Cardiac muscle cell (in vitro differentiated cells and primary cell): Measurements from ENCODE around the gene ARHGEF28. TPM values are rescaled to one million over a fixed set of nuclear protein-coding genes. Genes with fewer than 3 reads are reported as not detected.

ENCODE experiments used
- DNase-seq, 2 donors: peaks; one replicate each; pipeline versions ENCODE4 v3.0.0 to v3.0.0-alpha.2; 2010 to 2017; ENCODE audit warnings: low read depth in 1 of 2, low spot score in 1 of 2
- H3K27ac ChIP-seq: fragments of 200-600 bp; sonication (generic); 2 replicates; pipeline ENCODE4 v1.5.1; 2016
- H3K27me3 ChIP-seq: fragments of 200-600 bp; sonication (generic); 2 replicates; pipeline ENCODE4 v1.6.0; 2016; ENCODE audit warnings: control low read depth
- H3K36me3 ChIP-seq: fragments of 200-600 bp; sonication (generic); 2 replicates; pipeline ENCODE4 v1.5.1; 2016; ENCODE audit warnings: control low read depth
- H3K4me1 ChIP-seq: fragments of 200-600 bp; sonication (generic); 2 replicates; pipeline ENCODE4 v1.8.1; 2017; ENCODE audit warnings: low read depth, mild to moderate bottlenecking, mixed run types
- H3K4me3 ChIP-seq: fragments of 200-600 bp; sonication (generic); 2 replicates; pipeline ENCODE4 v1.5.1; 2016; ENCODE audit warnings: mild to moderate bottlenecking
- H3K9me3 ChIP-seq: fragments of 200-600 bp; sonication (generic); 2 replicates; pipeline ENCODE4 v1.5.1; 2017; ENCODE audit warnings: low read depth, mild to moderate bottlenecking, control low read depth
- polyA plus RNA-seq: library from polyadenylated mRNA; unstranded; fragments of >200 nt; fragmentation: Nextera tagmentation; extraction: Ambion mirVana; gene quantifications from 2 replicates; pipeline ENCODE4 v1.2.1, GENCODE V29; 2016
- total RNA-seq: library from RNA; depleted of rRNA; stranded (reverse); fragments of >200 nt; gene quantifications from 2 replicates; pipeline ENCODE4 v1.2.3, GENCODE V29; 2016
- TF ChIP-seq, protein P1 (sequence below): IDR thresholded peaks from 2 replicates; pipeline ENCODE4 v1.5.1; 2012; ENCODE audit warnings: low read depth, mild to moderate bottlenecking, low read length

The ARHGEF28 gene
- total and polyA plus RNA-seq, 2 experiments from 2014 or later: 0.30 TPM; not detected in 1

DNA sequence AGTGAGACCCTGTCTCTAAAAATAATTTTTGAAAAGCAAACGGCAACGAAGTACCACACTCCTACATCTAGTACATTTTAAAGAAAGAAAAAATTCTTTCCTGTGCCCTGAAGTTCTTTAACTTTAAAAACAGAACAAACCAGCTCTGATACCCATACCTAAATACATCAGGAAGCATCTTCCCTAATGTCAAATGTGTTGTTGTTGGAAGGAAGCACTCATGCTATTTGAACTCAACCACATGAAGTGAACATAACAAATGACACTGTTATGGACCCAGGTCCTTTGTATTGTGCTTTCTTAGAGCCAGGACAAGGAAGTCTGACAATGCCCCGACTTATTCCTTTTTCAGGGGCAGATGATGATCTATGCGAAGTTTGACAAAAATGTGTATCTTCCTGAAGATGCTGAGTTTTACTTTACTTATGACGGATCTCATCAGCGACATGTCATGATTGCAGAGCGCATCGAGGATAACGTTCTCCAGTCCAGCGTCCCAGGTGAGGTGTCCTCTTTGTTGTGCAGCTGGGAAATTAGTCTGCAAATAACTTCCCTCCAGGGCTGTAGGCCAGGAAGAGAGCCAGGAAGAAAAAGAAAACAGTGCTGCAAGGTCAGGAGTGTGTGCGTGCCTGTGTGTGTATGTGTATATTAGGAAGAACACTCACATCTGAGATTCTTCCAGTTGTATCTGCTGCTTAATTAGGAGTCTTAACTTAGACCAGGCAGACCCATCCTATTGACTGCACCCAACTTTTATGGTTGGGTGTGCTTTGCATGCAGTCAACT is 123.7 kb downstream of the ARHGEF28 start:
- no peak for DNase-seq
- Histone ChIP-seq H3K4me3 (no peak overlapping the region), H3K27ac (no peak overlapping the region), H3K27me3 (peaks cover 22% of the 10 kb centered on the region), H3K9me3 (no peaks in the 10 kb centered on the region), H3K4me1 (peaks cover 3% of the 10 kb centered on the region), H3K36me3 (no peaks in the 10 kb centered on the region)
- TF ChIP-seq, protein P1, sequence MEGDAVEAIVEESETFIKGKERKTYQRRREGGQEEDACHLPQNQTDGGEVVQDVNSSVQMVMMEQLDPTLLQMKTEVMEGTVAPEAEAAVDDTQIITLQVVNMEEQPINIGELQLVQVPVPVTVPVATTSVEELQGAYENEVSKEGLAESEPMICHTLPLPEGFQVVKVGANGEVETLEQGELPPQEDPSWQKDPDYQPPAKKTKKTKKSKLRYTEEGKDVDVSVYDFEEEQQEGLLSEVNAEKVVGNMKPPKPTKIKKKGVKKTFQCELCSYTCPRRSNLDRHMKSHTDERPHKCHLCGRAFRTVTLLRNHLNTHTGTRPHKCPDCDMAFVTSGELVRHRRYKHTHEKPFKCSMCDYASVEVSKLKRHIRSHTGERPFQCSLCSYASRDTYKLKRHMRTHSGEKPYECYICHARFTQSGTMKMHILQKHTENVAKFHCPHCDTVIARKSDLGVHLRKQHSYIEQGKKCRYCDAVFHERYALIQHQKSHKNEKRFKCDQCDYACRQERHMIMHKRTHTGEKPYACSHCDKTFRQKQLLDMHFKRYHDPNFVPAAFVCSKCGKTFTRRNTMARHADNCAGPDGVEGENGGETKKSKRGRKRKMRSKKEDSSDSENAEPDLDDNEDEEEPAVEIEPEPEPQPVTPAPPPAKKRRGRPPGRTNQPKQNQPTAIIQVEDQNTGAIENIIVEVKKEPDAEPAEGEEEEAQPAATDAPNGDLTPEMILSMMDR: no peak

DNA sequence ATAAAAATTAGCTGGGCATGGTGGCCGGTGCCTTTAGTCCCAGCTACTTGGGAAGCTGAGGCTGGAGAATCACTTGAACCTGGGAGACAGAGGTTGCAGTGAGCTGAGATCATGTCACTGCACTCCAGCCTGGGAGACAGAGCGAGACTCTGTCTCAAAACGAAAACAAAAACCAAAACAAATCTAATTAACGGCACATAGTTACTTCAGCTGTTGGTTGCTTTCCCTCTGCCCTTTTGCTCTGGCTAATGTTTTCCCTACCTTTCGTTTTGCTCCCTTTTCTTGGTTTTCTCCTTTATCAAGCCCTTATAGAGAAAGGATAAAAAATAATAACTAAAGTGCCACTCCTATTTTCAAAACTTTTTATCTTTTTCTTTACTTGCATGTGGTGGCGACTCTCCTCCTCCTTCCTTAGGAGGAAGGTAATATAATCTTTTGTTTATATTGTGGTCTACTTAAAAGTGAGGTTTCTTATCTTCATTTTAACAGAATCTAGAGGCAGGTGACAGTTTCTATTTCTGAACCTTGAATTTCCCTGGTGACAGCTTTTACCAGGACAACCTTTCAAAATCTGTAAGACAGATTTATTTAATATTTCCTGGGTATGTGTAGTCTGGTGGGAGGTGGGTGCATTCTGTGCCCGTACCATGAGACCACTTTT is 125.4 kb downstream of the ARHGEF28 start:
- no peaks in the 10 kb centered on the region for H3K9me3 ChIP-seq
- no peak for DNase-seq
- no peak overlapping the region for H3K27ac ChIP-seq
- H3K36me3 ChIP-seq: no peaks in the 10 kb centered on the region
- TF ChIP-seq, protein P1: no peak
- H3K27me3 ChIP-seq: peaks cover 20% of the 10 kb centered on the region
- H3K4me1 ChIP-seq: peaks cover 3% of the 10 kb centered on the region
- H3K4me3 ChIP-seq: no peak overlapping the region

DNA sequence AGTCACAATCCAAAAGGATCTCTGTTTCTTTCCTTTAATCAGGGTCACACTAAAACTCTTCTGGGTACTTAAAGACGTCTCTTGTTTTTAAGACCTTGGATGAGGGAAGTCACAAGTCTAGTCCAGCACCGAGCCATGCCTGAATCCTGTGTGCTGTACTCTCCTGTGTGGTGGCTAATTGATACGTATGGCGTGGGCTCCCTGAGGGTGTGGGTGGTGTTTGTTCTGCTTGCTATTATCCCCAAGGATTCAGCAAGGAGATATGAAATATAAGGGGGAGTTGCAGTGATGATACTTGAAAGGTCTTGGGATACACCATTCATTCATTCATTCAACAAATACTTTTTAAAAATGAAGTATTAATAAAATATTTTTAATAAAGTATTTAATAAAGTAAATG is 128.3 kb downstream of the ARHGEF28 start:
- Histone ChIP-seq H3K9me3 (no peaks in the 10 kb centered on the region), H3K4me3 (no peak overlapping the region), H3K27me3 (peaks cover 25% of the 10 kb centered on the region), H3K27ac (no peak overlapping the region), H3K36me3 (no peaks in the 10 kb centered on the region), H3K4me1 (peaks cover 3% of the 10 kb centered on the region)
- no peak for DNase-seq
- TF ChIP-seq, protein P1: no peak

DNA sequence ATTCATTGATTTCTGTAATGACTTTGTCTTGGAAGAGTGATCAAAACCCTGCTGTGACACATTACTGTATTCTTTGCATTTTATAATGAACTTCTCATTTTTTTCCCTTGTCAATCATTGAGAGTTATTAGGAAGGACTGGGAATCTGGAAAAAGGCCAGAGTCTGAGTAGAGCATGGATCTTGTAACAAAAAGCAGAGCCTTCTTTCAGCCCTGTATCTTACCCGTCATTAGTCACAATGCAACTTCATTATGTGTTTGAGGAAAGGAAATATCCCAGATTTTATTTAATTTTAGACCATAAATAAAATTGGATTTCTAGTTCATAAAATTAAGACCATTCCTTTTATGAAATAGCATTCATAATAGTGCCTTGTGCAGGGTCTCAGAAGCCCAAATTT is 131.4 kb downstream of the ARHGEF28 start:
- no peaks in the 10 kb centered on the region for H3K36me3 ChIP-seq
- no peaks in the 10 kb centered on the region for H3K9me3 ChIP-seq
- H3K27me3 ChIP-seq: peaks cover 19% of the 10 kb centered on the region
- DNase-seq: no peak
- H3K4me3 ChIP-seq: no peak overlapping the region
- no peaks in the 10 kb centered on the region for H3K4me1 ChIP-seq
- TF ChIP-seq, protein P1: no peak
- no peak overlapping the region for H3K27ac ChIP-seq

DNA sequence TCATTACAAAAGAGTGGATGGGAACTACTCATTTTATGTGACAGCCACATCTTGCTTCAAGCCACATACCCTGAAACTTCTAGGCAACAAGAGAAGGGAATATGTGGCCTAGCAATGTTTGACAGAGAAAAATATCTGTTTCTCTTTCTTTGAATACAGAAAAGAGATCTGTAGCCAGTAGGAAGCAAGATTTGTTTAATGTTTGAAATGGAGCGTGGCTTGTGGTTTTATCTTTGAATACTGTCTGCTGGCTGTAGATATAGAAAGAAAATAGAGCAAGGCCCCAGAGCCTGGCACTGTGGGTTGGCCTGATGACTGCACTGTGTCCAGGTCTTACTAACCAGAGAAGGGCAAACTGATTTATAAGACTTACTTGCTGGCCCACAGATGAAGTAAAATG is 133.8 kb downstream of the ARHGEF28 start:
- TF ChIP-seq, protein P1: no peak
- H3K27me3 ChIP-seq: peaks cover 19% of the 10 kb centered on the region
- H3K4me3 ChIP-seq: no peak overlapping the region
- DNase-seq: no peak
- no peak overlapping the region for H3K27ac ChIP-seq
- H3K4me1 ChIP-seq: no peaks in the 10 kb centered on the region
- H3K9me3 ChIP-seq: no peaks in the 10 kb centered on the region
- no peaks in the 10 kb centered on the region for H3K36me3 ChIP-seq
